HG02852 (cell line): Measurements from ENCODE around the gene WT1.
"Not testable (repeated sequence)": the region's sequence is repeated elsewhere in the genome, so short reads cannot be mapped to it uniquely, and the experiment has no call there.

Source experiments
- ATAC-seq: cut with Tn5 transposase; IDR thresholded peaks from one replicate; pipeline ENCODE4 v1.9.1; 2021; ENCODE audit warnings: mild to moderate bottlenecking, moderate library complexity; ENCODE audit not compliant: unreplicated experiment

WT1 gene

GRCh38 chr11:32388871-32389770, 46.2 kb downstream of the WT1 start:
- ATAC-seq: peak; percentile 70

GRCh38 chr11:32388365-32388764, 47.0 kb downstream of the WT1 start:
- ATAC-seq: no peak

- ATAC-seq: no peak
Measured at GRCh38 chr11:32387411-32387810, 47.9 kb downstream of the WT1 start.

GRCh38 chr11:32386770-32387377, 48.5 kb downstream of the WT1 start:
- no peak for ATAC-seq

- no peak for ATAC-seq
Measured at GRCh38 chr11:32385998-32386397, 49.3 kb downstream of the WT1 start.

GRCh38 chr11:32382339-32383049, 52.8 kb downstream of the WT1 start:
- no peak for ATAC-seq

GRCh38 chr11:32381179-32381578, 54.2 kb downstream of the WT1 start:
- no peak for ATAC-seq

- ATAC-seq: no peak
Measured at GRCh38 chr11:32379719-32380118, 55.6 kb downstream of the WT1 start.

GRCh38 chr11:32375826-32376225, 59.5 kb downstream of the WT1 start:
- no peak for ATAC-seq

GRCh38 chr11:32374261-32374711, 61.1 kb downstream of the WT1 start:
- ATAC-seq: peak; percentile 60

GRCh38 chr11:32369987-32370386, 65.4 kb downstream of the WT1 start:
- not testable (repeated sequence) for ATAC-seq

- ATAC-seq: no peak
Measured at GRCh38 chr11:32366666-32367065, 68.7 kb downstream of the WT1 start.

GRCh38 chr11:32365192-32365591, 70.1 kb downstream of the WT1 start:
- no peak for ATAC-seq

- no peak for ATAC-seq
Measured at GRCh38 chr11:32358729-32359128, 76.6 kb downstream of the WT1 start.

GRCh38 chr11:32353884-32354283, 81.5 kb downstream of the WT1 start:
- ATAC-seq: no peak

GRCh38 chr11:32348502-32348901, 86.8 kb downstream of the WT1 start:
- no peak for ATAC-seq

- ATAC-seq: no peak
Measured at GRCh38 chr11:32344946-32345345, 90.4 kb downstream of the WT1 start.

GRCh38 chr11:32343325-32344008, 91.9 kb downstream of the WT1 start:
- no peak for ATAC-seq

- no peak for ATAC-seq
Measured at GRCh38 chr11:32341620-32342613, 93.4 kb downstream of the WT1 start.

- no peak for ATAC-seq
Measured at GRCh38 chr11:32340181-32340580, 95.2 kb downstream of the WT1 start.
